Activated CD8-positive, alpha-beta T cell treated with anti-CD3 and anti-CD28 coated beads for 36 hours (primary cell): ENCODE results near the gene PTH2. TPM values are rescaled to one million over a fixed set of nuclear protein-coding genes. Genes with fewer than 3 reads are reported as not detected.
"Not testable (repeated sequence)": the region's sequence is repeated elsewhere in the genome, so short reads cannot be mapped to it uniquely, and the experiment has no call there.

ENCODE experiments used
- ATAC-seq: fragments of 200-7000 bp; cut with Tn5 transposase; one replicate; pipeline ENCODE4 v1.10.0; 2021; ENCODE audit warnings: mild to moderate bottlenecking, moderate library complexity
- CTCF ChIA-PET: fragments of 350-600 bp; sonication (Branson Sonifier 250); formaldehyde crosslinking; loops from one replicate; lab custom pipeline; 2021; ENCODE audit warnings: antibody characterized with exemption; lab: Charles Lee
- POLR2A ChIA-PET: fragments of 350-600 bp; sonication (Branson Sonifier 250); formaldehyde crosslinking; loops from one replicate; lab custom pipeline; 2021; ENCODE audit warnings: antibody characterized with exemption; lab: Charles Lee
- DNase-seq: peaks from one replicate; pipeline ENCODE4 v3.0.0-alpha.2; 2020
- H3K27ac Mint-ChIP-seq: one replicate; pipeline ENCODE4 v1.8.0; 2021; ENCODE audit warnings: mild to moderate bottlenecking, mixed read lengths
- H3K27me3 Mint-ChIP-seq: one replicate; pipeline ENCODE4 v1.8.0; 2021; ENCODE audit warnings: mixed read lengths
- H3K36me3 Mint-ChIP-seq: one replicate; pipeline ENCODE4 v1.8.0; 2021; ENCODE audit warnings: low read depth, mixed read lengths
- H3K4me1 Mint-ChIP-seq: one replicate; pipeline ENCODE4 v1.8.0; 2021; ENCODE audit warnings: low read depth, mixed read lengths
- H3K4me3 Mint-ChIP-seq: one replicate; pipeline ENCODE4 v1.8.0; 2021; ENCODE audit warnings: mild to moderate bottlenecking, moderate library complexity, mixed read lengths
- H3K9me3 Mint-ChIP-seq: one replicate; pipeline ENCODE4 v1.8.0; 2021; ENCODE audit warnings: mixed read lengths
- intact Hi-C: fragments of 100-400 bp; cut with micrococcal nuclease; formaldehyde crosslinking; loops from one replicate; pipeline ENCODE4 v1.10.0; 2022
- total RNA-seq, 2 experiments: library from RNA; stranded (reverse); gene quantifications; one replicate each; pipeline ENCODE4 v1.2.3, GENCODE V29; 2021
- TF ChIP-seq, protein P1 (sequence below): fragments of 200-600 bp; IDR thresholded peaks from one replicate; pipeline ENCODE4 v1.8.0; 2022; ENCODE audit warnings: antibody characterized with exemption, mild to moderate bottlenecking

The PTH2 gene
- total RNA-seq, 2 experiments from 2014 or later: not detected

DNA sequence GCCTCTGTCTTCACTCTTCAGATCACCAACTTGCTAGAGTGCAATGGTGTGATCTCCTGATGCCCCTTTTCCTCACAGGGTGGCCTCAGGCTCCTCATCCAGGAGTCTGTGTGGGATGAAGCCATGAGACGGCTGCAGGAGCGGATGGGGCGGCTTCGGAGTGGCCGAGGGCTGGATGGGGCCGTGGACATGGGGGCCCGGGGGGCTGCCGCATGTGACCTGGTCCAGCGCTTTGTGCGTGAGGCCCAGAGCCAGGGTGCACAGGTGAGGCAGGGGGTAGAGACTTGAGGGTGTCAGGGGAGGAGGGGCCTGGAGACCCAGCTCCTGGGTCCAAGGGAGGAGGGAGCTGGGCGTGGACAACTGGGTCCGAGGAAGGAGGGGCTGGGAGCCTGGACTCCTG lies 39.3 kb upstream of the PTH2 start:
- Mint-ChIP-seq H3K4me3 (no peak overlapping the region), H3K36me3 (peaks cover 10% of the 10 kb centered on the region)
- CTCF ChIA-PET: no interaction called here

DNA sequence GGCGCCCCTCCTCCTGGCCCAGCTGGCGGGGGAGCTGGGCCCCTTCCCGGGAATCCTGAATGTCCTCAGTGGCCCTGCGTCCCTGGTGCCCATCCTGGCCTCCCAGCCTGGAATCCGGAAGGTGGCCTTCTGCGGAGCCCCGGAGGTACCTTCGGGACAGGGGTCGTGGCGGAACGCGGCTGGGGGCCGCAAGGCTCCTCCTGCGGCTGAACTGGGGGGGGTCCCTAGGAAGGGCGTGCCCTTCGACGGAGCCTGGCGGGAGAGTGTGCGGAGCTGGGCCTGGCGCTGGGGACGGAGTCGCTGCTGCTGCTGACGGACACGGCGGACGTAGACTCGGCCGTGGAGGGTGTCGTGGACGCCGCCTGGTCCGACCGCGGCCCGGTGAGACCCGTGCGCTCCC lies 38.4 kb upstream of the PTH2 start:
- Mint-ChIP-seq H3K4me1 (peaks cover 4% of the 10 kb centered on the region), H3K27me3 (no peaks in the 10 kb centered on the region), H3K4me3 (no peak overlapping the region), H3K9me3 (no peaks in the 10 kb centered on the region), H3K36me3 (peaks cover 13% of the 10 kb centered on the region), H3K27ac (no peak overlapping the region)
- DNase-seq (no peak), ATAC-seq (no peak)
- intact Hi-C loops: no loop called here
- CTCF ChIA-PET: no interaction called here
- POLR2A ChIA-PET: no interaction called here
- TF ChIP-seq, protein P1, sequence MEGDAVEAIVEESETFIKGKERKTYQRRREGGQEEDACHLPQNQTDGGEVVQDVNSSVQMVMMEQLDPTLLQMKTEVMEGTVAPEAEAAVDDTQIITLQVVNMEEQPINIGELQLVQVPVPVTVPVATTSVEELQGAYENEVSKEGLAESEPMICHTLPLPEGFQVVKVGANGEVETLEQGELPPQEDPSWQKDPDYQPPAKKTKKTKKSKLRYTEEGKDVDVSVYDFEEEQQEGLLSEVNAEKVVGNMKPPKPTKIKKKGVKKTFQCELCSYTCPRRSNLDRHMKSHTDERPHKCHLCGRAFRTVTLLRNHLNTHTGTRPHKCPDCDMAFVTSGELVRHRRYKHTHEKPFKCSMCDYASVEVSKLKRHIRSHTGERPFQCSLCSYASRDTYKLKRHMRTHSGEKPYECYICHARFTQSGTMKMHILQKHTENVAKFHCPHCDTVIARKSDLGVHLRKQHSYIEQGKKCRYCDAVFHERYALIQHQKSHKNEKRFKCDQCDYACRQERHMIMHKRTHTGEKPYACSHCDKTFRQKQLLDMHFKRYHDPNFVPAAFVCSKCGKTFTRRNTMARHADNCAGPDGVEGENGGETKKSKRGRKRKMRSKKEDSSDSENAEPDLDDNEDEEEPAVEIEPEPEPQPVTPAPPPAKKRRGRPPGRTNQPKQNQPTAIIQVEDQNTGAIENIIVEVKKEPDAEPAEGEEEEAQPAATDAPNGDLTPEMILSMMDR: no peak

More for the DNA sequence above, 39.3 kb upstream of the PTH2 start:
- POLR2A ChIA-PET: no interaction called here
- Mint-ChIP-seq H3K9me3 (no peaks in the 10 kb centered on the region), H3K4me1 (no peaks in the 10 kb centered on the region), H3K27ac (no peak overlapping the region), H3K27me3 (no peaks in the 10 kb centered on the region)
- TF ChIP-seq, protein P1: no peak
- DNase-seq (no peak), ATAC-seq (no peak)
- intact Hi-C loops: no loop called here

DNA sequence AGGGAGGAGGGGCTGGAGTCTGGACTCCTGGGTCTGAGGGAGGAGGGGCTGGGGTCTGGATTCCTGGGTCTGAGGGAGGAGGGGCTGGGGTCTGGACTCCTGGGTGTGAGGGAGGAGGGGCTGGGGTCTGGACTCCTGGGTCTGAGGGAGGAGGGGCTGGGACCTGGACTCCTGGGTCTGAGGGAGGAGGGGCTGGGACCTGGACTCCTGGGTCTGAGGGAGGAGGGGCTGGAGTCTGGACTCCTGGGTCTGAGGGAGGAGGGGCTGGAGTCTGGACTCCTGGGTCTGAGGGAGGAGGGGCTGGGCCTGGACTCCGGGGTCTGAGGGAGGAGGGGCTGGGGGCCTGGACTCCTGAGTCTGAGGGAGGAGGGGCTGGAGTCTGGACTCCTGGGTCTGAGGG lies 37.9 kb upstream of the PTH2 start:
- H3K36me3 Mint-ChIP-seq: peaks cover 18% of the 10 kb centered on the region
- POLR2A ChIA-PET, ATAC-seq, DNase-seq, CTCF ChIA-PET, H3K27ac Mint-ChIP-seq, H3K4me1 Mint-ChIP-seq, H3K4me3 Mint-ChIP-seq, H3K9me3 Mint-ChIP-seq, H3K27me3 Mint-ChIP-seq, intact Hi-C loops: not testable (repeated sequence)

DNA sequence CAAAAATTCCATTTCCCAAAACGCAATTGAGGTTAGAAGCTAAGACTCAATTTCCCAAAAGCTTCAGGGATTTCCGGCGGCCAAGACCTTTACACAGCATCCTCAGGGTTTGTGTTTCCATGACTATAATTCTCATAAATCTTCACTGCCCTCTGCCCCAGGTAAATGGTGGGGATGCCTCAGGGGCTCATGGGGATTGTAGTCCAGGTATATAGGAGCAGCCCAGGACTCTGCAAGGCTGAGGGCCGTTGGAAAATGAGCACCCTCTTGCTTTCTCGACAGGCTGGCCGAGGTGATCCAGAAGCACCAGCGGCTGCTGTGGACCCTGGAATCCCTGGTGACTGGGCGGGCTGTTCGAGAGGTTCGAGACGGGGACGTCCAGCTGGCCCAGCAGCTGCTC lies 36.1 kb upstream of the PTH2 start:
- Mint-ChIP-seq H3K27me3 (no peaks in the 10 kb centered on the region), H3K9me3 (no peaks in the 10 kb centered on the region), H3K4me1 (peaks cover 13% of the 10 kb centered on the region), H3K36me3 (peaks cover 18% of the 10 kb centered on the region), H3K27ac (no peak overlapping the region), H3K4me3 (no peak overlapping the region)
- DNase-seq (no peak), ATAC-seq (peak; percentile 45)
- intact Hi-C loops: no loop called here
- ChIA-PET CTCF (no interaction called here), POLR2A (interaction anchor here (1.0 to 2.9 kb wide), 3 partner anchors 29 to 50 kb away, joined by 3 to 12 read pairs (median 4); partner anchors contain the start of gene RPL13A)
- TF ChIP-seq, protein P1: no peak

DNA sequence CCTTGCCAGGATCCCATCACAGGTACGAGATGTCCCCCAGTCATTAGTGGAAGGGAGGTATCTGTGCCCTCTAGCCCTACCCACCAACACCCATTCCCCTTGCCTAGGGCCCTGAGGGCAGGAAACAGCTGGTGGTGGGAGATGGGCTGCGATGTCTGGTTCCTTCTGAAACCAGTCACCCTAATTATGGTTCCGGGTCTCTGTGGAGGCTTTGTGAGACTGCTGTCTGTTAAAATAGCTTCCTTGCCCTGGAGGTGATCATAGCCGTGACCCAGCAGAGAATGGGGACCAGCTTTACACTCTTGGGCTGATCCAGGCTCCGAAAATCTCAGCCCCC lies 35.3 kb upstream of the PTH2 start:
- Mint-ChIP-seq H3K9me3 (no peaks in the 10 kb centered on the region), H3K27me3 (no peaks in the 10 kb centered on the region), H3K36me3 (peaks cover 18% of the 10 kb centered on the region), H3K4me1 (peaks cover 15% of the 10 kb centered on the region), H3K4me3 (no peak overlapping the region), H3K27ac (peak overlapping the region; percentile 42)
- intact Hi-C loops: no loop called here
- ATAC-seq (no peak), DNase-seq (no peak)
- TF ChIP-seq, protein P1: no peak
- CTCF ChIA-PET: interaction anchor here (0.7 to 1.7 kb wide), 2 partner anchors 11 to 18 kb away, joined by 3 to 4 read pairs; no protein-coding TSS in a partner anchor
- POLR2A ChIA-PET: interaction anchor here (1.0 to 2.9 kb wide), 2 partner anchors 15 to 29 kb away, joined by 3 to 12 read pairs; partner anchors contain the start of gene RPL13A
